Measurements from ENCODE around the gene ASIC1. TPM values are rescaled to one million over a fixed set of nuclear protein-coding genes. Genes with fewer than 3 reads are reported as not detected.

The ASIC1 gene
- total RNA-seq, 2 donors from 2014 or later, result 4.2 to 5.2 TPM

- no peak for DNase-seq
- H3K9me3 Mint-ChIP-seq, result no peaks in the 10 kb centered on the region
- H3K27ac Mint-ChIP-seq, result no peak overlapping the region
- H3K27me3 Mint-ChIP-seq (ENCODE audit: insufficient read depth), result peaks cover 20% of the 10 kb centered on the region
- Histone ChIP-seq H3K9me3 (ENCODE audit: control insufficient read depth, low read length) (no peaks in the 10 kb centered on the region), H3K27ac (ENCODE audit: low read depth, low read length) (no peak overlapping the region), H3K27me3 (ENCODE audit: control insufficient read depth, insufficient read depth, low read length, poor library complexity, severe bottlenecking) (no peaks in the 10 kb centered on the region), H3K4me1 (ENCODE audit: control insufficient read depth, insufficient read depth, low read length) (peaks cover 5% of the 10 kb centered on the region), H3K36me3 (ENCODE audit: control insufficient read depth, insufficient read depth, low read length) (no peaks in the 10 kb centered on the region), H3K4me3 (ENCODE audit: low read length) (no peak overlapping the region), H3K9ac (ENCODE audit: extremely low read depth, low read length, poor library complexity, severe bottlenecking) (no peak overlapping the region)
- peaks cover 11% of the 10 kb centered on the region for H3K4me1 Mint-ChIP-seq
- no peaks in the 10 kb centered on the region for H3K36me3 Mint-ChIP-seq (ENCODE audit: low read depth)
- 93 to 100% methylated on average over 1 of the region's 1 CpG for WGBS, 2 experiments (ENCODE audit: insufficient coverage in 1 of 2, insufficient read length in 1 of 2)
- TF ChIP-seq, protein P1, sequence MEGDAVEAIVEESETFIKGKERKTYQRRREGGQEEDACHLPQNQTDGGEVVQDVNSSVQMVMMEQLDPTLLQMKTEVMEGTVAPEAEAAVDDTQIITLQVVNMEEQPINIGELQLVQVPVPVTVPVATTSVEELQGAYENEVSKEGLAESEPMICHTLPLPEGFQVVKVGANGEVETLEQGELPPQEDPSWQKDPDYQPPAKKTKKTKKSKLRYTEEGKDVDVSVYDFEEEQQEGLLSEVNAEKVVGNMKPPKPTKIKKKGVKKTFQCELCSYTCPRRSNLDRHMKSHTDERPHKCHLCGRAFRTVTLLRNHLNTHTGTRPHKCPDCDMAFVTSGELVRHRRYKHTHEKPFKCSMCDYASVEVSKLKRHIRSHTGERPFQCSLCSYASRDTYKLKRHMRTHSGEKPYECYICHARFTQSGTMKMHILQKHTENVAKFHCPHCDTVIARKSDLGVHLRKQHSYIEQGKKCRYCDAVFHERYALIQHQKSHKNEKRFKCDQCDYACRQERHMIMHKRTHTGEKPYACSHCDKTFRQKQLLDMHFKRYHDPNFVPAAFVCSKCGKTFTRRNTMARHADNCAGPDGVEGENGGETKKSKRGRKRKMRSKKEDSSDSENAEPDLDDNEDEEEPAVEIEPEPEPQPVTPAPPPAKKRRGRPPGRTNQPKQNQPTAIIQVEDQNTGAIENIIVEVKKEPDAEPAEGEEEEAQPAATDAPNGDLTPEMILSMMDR (conservative IDR thresholded peaks at IDR 0.05), result no peak
- H3K4me3 Mint-ChIP-seq, result no peak overlapping the region
These were observed 18.4 kb downstream of the ASIC1 start for GRCh38 chr12:50075808-50076170.

GRCh38 chr12:50077099-50077498 is 19.7 kb downstream of the ASIC1 start:
- WGBS, 2 experiments (ENCODE audit: insufficient coverage in 1 of 2, insufficient read length in 1 of 2), result 88 to 93% methylated on average over 7 to 12 of the region's 12 CpGs

DNA sequence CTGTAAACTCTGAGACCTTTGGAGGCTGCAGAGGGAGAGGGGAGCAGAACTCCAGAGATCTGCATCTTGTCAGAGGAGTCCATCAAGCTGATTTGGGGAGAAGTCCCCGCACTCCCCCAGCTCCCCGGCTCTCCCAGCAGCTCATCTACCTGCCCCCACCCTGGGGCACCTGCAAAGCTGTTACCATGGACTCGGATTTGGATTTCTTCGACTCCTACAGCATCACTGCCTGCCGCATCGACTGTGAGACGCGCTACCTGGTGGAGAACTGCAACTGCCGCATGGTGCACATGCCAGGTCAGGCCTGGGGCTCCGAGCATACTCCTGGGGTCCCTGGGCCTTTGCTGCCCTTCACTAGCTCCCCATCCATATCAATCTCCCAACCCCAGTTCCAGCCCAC is 20.9 kb downstream of the ASIC1 start:
- H3K4me1 ChIP-seq (ENCODE audit: control insufficient read depth, insufficient read depth, low read length), result peaks cover 5% of the 10 kb centered on the region
- Mint-ChIP-seq H3K36me3 (ENCODE audit: low read depth) (no peaks in the 10 kb centered on the region), H3K4me3 (no peak overlapping the region), H3K27ac (no peak overlapping the region), H3K27me3 (ENCODE audit: insufficient read depth) (peaks cover 40% of the 10 kb centered on the region), H3K4me1 (peaks cover 7% of the 10 kb centered on the region), H3K9me3 (no peaks in the 10 kb centered on the region)
- H3K9me3 ChIP-seq (ENCODE audit: control insufficient read depth, low read length), result no peaks in the 10 kb centered on the region
- no peak overlapping the region for H3K27ac ChIP-seq (ENCODE audit: low read depth, low read length)
- no peak overlapping the region for H3K4me3 ChIP-seq (ENCODE audit: low read length)
- no peak overlapping the region for H3K9ac ChIP-seq (ENCODE audit: extremely low read depth, low read length, poor library complexity, severe bottlenecking)
- WGBS, 2 experiments (ENCODE audit: insufficient coverage in 1 of 2, insufficient read length in 1 of 2), result 94 to 96% methylated on average over 7 to 10 of the region's 10 CpGs
- no peaks in the 10 kb centered on the region for H3K27me3 ChIP-seq (ENCODE audit: control insufficient read depth, insufficient read depth, low read length, poor library complexity, severe bottlenecking)
- TF ChIP-seq, protein P1 (conservative IDR thresholded peaks at IDR 0.05), result no peak
- H3K36me3 ChIP-seq (ENCODE audit: control insufficient read depth, insufficient read depth, low read length), result no peaks in the 10 kb centered on the region
- DNase-seq, result no peak

More at GRCh38 chr12:50077099-50077498, 19.7 kb downstream of the ASIC1 start:
- Histone ChIP-seq H3K27me3 (ENCODE audit: control insufficient read depth, insufficient read depth, low read length, poor library complexity, severe bottlenecking) (no peaks in the 10 kb centered on the region), H3K36me3 (ENCODE audit: control insufficient read depth, insufficient read depth, low read length) (no peaks in the 10 kb centered on the region), H3K9me3 (ENCODE audit: control insufficient read depth, low read length) (no peaks in the 10 kb centered on the region), H3K4me3 (ENCODE audit: low read length) (no peak overlapping the region), H3K4me1 (ENCODE audit: control insufficient read depth, insufficient read depth, low read length) (peaks cover 5% of the 10 kb centered on the region), H3K9ac (ENCODE audit: extremely low read depth, low read length, poor library complexity, severe bottlenecking) (no peak overlapping the region), H3K27ac (ENCODE audit: low read depth, low read length) (no peak overlapping the region)
- Mint-ChIP-seq H3K27ac (no peak overlapping the region), H3K36me3 (ENCODE audit: low read depth) (no peaks in the 10 kb centered on the region), H3K4me1 (peaks cover 11% of the 10 kb centered on the region), H3K4me3 (no peak overlapping the region), H3K9me3 (no peaks in the 10 kb centered on the region), H3K27me3 (ENCODE audit: insufficient read depth) (peaks cover 33% of the 10 kb centered on the region)
- no peak for DNase-seq
- TF ChIP-seq, protein P1 (conservative IDR thresholded peaks at IDR 0.05), result no peak
